ENCODE measurements around the gene BTBD16.

BTBD16 gene

DNA sequence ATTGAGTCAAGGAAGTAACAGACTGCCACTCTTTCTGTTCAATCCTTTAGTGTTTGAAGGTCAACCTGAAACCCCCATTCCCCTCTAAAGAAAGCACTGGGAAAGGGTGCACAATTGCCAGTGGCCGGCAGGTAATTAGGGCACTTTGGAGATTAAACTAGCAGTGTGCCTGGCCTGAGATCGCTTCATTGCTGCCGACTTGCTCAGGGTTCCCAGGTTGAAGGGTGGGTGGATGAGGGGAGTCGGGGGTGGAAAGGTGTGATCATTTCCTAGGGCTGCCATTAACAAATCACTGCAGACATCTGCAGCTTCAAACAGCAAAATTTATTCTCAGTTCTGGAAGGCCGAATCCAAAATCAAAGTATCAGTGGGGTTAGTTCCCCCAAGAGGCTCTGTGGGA, 16.3 kb upstream of the BTBD16 start:
- Histone ChIP-seq H3K9me3 (ENCODE audit: insufficient read depth, low read length) (no peaks in the 10 kb centered on the region), H3K4me3 (ENCODE audit: insufficient read length, low read depth) (no peak overlapping the region), H3K27me3 (ENCODE audit: insufficient read depth, insufficient read length) (no peaks in the 10 kb centered on the region), H3K4me1 (ENCODE audit: insufficient read depth, insufficient read length) (peaks cover 6% of the 10 kb centered on the region), H3K9ac (ENCODE audit: insufficient read length, low read depth) (no peak overlapping the region), H3K36me3 (ENCODE audit: insufficient read depth, insufficient read length, low read length) (peaks cover 14% of the 10 kb centered on the region)
- TF ChIP-seq SUZ12 (IDR thresholded peaks at IDR 0.05; ENCODE audit: extremely low read depth, insufficient read depth, insufficient read length) (no peak), ZNF274 (IDR thresholded peaks at IDR 0.05; ENCODE audit: low read depth, low read length) (no peak), YY1 (IDR thresholded peaks at IDR 0.05; ENCODE audit: insufficient read depth, insufficient read length) (no peak)
- no peak for DNase-seq (ENCODE audit: low read depth, low spot score)

- Histone ChIP-seq H3K4me3 (ENCODE audit: insufficient read length, low read depth) (no peak overlapping the region), H3K4me1 (ENCODE audit: insufficient read depth, insufficient read length) (peaks cover 6% of the 10 kb centered on the region), H3K9ac (ENCODE audit: insufficient read length, low read depth) (no peak overlapping the region), H3K9me3 (ENCODE audit: insufficient read depth, low read length) (no peaks in the 10 kb centered on the region), H3K36me3 (ENCODE audit: insufficient read depth, insufficient read length, low read length) (peaks cover 12% of the 10 kb centered on the region), H3K27me3 (ENCODE audit: insufficient read depth, insufficient read length) (no peaks in the 10 kb centered on the region)
- DNase-seq (ENCODE audit: low read depth, low spot score) = no peak
- TF ChIP-seq YY1 (IDR thresholded peaks at IDR 0.05; ENCODE audit: insufficient read depth, insufficient read length) (no peak), ZNF274 (IDR thresholded peaks at IDR 0.05; ENCODE audit: low read depth, low read length) (no peak), SUZ12 (IDR thresholded peaks at IDR 0.05; ENCODE audit: extremely low read depth, insufficient read depth, insufficient read length) (no peak)
Measured at GRCh38 chr10:122255509-122256301, 15.4 kb upstream of the BTBD16 start.

DNA sequence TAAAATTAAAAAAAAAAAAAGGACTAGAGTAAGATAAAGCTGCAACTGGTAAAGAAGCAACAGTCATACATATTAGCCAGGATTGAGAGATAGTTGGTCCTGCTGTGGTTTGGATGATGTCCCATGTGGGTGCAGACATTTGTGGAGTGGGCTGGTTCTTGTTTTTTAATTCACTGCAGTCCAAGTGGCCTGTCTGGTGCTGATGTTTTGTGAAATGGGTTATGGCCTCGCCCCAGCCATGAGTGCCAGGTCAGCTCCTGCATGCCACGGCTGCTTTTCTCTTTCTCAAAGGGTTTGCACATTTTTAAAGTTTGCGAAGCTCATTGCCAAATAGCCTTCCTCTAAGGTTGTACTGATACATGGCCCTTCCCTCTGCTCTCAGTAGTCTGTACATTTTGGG, 14.1 kb upstream of the BTBD16 start:
- no peak for DNase-seq (ENCODE audit: low read depth, low spot score)
- TF ChIP-seq ZNF274 (IDR thresholded peaks at IDR 0.05; ENCODE audit: low read depth, low read length) (no peak), SUZ12 (IDR thresholded peaks at IDR 0.05; ENCODE audit: extremely low read depth, insufficient read depth, insufficient read length) (no peak), YY1 (IDR thresholded peaks at IDR 0.05; ENCODE audit: insufficient read depth, insufficient read length) (no peak)
- Histone ChIP-seq H3K27me3 (ENCODE audit: insufficient read depth, insufficient read length) (no peaks in the 10 kb centered on the region), H3K36me3 (ENCODE audit: insufficient read depth, insufficient read length, low read length) (peaks cover 12% of the 10 kb centered on the region), H3K9ac (ENCODE audit: insufficient read length, low read depth) (no peak overlapping the region), H3K9me3 (ENCODE audit: insufficient read depth, low read length) (no peaks in the 10 kb centered on the region), H3K4me3 (ENCODE audit: insufficient read length, low read depth) (no peak overlapping the region), H3K4me1 (ENCODE audit: insufficient read depth, insufficient read length) (peaks cover 6% of the 10 kb centered on the region)

DNA sequence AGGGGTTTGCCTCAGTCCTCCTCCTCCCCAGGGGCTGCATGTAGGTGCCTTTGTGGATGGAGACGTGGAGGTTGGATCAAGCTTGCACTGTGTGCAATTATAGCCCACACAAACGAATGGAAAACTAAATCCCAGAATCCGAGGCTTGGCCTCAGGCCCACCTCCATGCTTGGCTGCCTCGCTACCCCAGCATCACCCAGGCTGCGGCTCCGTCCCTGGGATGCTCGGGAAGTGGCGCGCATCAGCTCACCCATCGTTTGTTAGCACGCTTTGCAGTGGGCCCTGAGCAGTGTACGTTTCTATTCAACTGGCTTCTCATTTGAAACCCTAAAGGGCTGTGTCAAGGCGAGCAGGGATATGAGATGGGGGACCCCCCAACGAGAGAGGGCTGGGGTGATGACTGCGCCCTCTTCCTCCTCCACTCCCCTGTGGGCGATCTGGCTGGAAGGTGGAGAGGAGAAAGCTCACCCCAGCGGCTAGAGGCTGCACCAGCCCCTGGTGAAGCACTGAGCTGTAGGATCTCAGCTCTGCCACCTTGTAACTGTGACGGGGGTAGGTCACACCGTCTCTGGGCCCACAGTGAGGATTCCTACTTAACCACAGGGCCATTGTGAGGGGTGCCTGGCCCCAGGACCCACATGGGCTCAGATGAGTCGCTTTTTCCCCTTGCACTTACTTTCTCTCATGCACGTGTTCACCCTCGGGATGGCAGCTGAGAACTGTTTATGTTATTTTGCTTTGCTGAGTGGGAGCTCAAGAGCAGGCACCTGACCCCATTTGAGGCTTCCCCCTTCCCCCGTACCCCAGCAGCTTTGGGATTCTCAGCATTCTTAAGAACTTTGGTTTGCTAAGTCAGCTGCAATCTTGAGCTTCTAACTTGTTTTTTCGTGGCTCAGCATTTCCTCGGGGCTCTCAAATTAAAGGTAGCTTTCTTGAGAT, 12.7 kb upstream of the BTBD16 start:
- H3K36me3 ChIP-seq (ENCODE audit: insufficient read depth, insufficient read length, low read length) = peaks cover 10% of the 10 kb centered on the region
- peaks cover 11% of the 10 kb centered on the region; the same call in 1 of the 2 replicates for H3K9me3 ChIP-seq (ENCODE audit: insufficient read depth, low read length)
- no peak overlapping the region for H3K9ac ChIP-seq (ENCODE audit: insufficient read length, low read depth)
- no peak for DNase-seq (ENCODE audit: low read depth, low spot score)
- H3K4me3 ChIP-seq (ENCODE audit: insufficient read length, low read depth) = no peak overlapping the region
- H3K27me3 ChIP-seq (ENCODE audit: insufficient read depth, insufficient read length) = no peaks in the 10 kb centered on the region
- TF ChIP-seq SUZ12 (IDR thresholded peaks at IDR 0.05; ENCODE audit: extremely low read depth, insufficient read depth, insufficient read length) (no peak), YY1 (IDR thresholded peaks at IDR 0.05; ENCODE audit: insufficient read depth, insufficient read length) (no peak), ZNF274 (IDR thresholded peaks at IDR 0.05; ENCODE audit: low read depth, low read length) (no peak)
- peaks cover 6% of the 10 kb centered on the region for H3K4me1 ChIP-seq (ENCODE audit: insufficient read depth, insufficient read length)

- TF ChIP-seq ZNF274 (IDR thresholded peaks at IDR 0.05; ENCODE audit: low read depth, low read length) (no peak), SUZ12 (IDR thresholded peaks at IDR 0.05; ENCODE audit: extremely low read depth, insufficient read depth, insufficient read length) (no peak), YY1 (IDR thresholded peaks at IDR 0.05; ENCODE audit: insufficient read depth, insufficient read length) (no peak)
- H3K9me3 ChIP-seq (ENCODE audit: insufficient read depth, low read length) = peaks cover 11% of the 10 kb centered on the region; the same call in 1 of the 2 replicates
- H3K4me1 ChIP-seq (ENCODE audit: insufficient read depth, insufficient read length) = peaks cover 6% of the 10 kb centered on the region
- no peak for DNase-seq (ENCODE audit: low read depth, low spot score)
- H3K27me3 ChIP-seq (ENCODE audit: insufficient read depth, insufficient read length) = no peaks in the 10 kb centered on the region
- H3K4me3 ChIP-seq (ENCODE audit: insufficient read length, low read depth) = no peak overlapping the region
- peaks cover 4% of the 10 kb centered on the region for H3K36me3 ChIP-seq (ENCODE audit: insufficient read depth, insufficient read length, low read length)
- H3K9ac ChIP-seq (ENCODE audit: insufficient read length, low read depth) = no peak overlapping the region
Measured at GRCh38 chr10:122259075-122259466, 12.0 kb upstream of the BTBD16 start.

GRCh38 chr10:122261584-122261983, 9.5 kb upstream of the BTBD16 start:
- no peak overlapping the region for H3K4me3 ChIP-seq (ENCODE audit: insufficient read length, low read depth)
- H3K36me3 ChIP-seq (ENCODE audit: insufficient read depth, insufficient read length, low read length) = peaks cover 3% of the 10 kb centered on the region
- peaks cover 6% of the 10 kb centered on the region for H3K4me1 ChIP-seq (ENCODE audit: insufficient read depth, insufficient read length)
- no peaks in the 10 kb centered on the region for H3K27me3 ChIP-seq (ENCODE audit: insufficient read depth, insufficient read length)
- DNase-seq (ENCODE audit: low read depth, low spot score) = no peak
- no peak for TF ChIP-seq ZNF274 (IDR thresholded peaks at IDR 0.05; ENCODE audit: low read depth, low read length)
- no peak for TF ChIP-seq YY1 (IDR thresholded peaks at IDR 0.05; ENCODE audit: insufficient read depth, insufficient read length)
- TF ChIP-seq SUZ12 (IDR thresholded peaks at IDR 0.05; ENCODE audit: extremely low read depth, insufficient read depth, insufficient read length) = no peak
- peaks cover 11% of the 10 kb centered on the region; the same call in 1 of the 2 replicates for H3K9me3 ChIP-seq (ENCODE audit: insufficient read depth, low read length)
- no peak overlapping the region for H3K9ac ChIP-seq (ENCODE audit: insufficient read length, low read depth)

DNA sequence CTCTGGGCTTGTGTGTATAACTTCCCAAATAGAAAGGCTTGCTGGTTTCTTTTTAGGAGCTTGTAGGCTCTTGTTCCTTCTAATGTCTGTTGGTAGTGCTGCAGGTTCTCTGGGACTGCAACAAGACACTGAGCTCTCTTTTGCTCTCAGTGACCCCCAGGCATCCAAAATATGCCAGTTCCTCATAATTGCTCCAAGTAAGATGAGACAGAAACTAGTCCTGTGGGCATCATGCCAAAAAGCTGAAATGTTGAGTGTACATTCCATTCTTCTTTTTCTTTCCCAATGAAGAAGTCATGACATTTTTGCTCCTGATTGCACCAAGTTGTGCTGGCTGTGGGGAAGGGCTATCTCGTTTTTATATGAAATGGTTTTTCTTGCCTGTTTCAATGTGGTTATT, 7.1 kb upstream of the BTBD16 start:
- Histone ChIP-seq H3K4me3 (ENCODE audit: insufficient read length, low read depth) (no peak overlapping the region), H3K9ac (ENCODE audit: insufficient read length, low read depth) (no peak overlapping the region), H3K4me1 (ENCODE audit: insufficient read depth, insufficient read length) (no peaks in the 10 kb centered on the region), H3K9me3 (ENCODE audit: insufficient read depth, low read length) (peaks cover 11% of the 10 kb centered on the region; the same call in 1 of the 2 replicates), H3K36me3 (ENCODE audit: insufficient read depth, insufficient read length, low read length) (no peaks in the 10 kb centered on the region), H3K27me3 (ENCODE audit: insufficient read depth, insufficient read length) (no peaks in the 10 kb centered on the region)
- DNase-seq (ENCODE audit: low read depth, low spot score) = no peak
- TF ChIP-seq YY1 (IDR thresholded peaks at IDR 0.05; ENCODE audit: insufficient read depth, insufficient read length) (no peak), ZNF274 (IDR thresholded peaks at IDR 0.05; ENCODE audit: low read depth, low read length) (no peak), SUZ12 (IDR thresholded peaks at IDR 0.05; ENCODE audit: extremely low read depth, insufficient read depth, insufficient read length) (no peak)
